Neural cell (in vitro differentiated cells): ENCODE results near the gene IP6K1. TPM values are rescaled to one million over a fixed set of nuclear protein-coding genes. Genes with fewer than 3 reads are reported as not detected.
"Not testable (repeated sequence)": the region's sequence is repeated elsewhere in the genome, so short reads cannot be mapped to it uniquely, and the experiment has no call there.

Experiments
- H2AFZ ChIP-seq: fragments of 200-600, 300-800 bp; sonication (generic), shearing (Covaris generic); 2 replicates; pipeline ENCODE4 v1.6.0; 2014; ENCODE audit warnings: low read depth, mild to moderate bottlenecking, antibody characterized with exemption, low read length, moderate library complexity
- H3F3A ChIP-seq: fragments of 200-600 bp; shearing (Covaris generic); 2 replicates; pipeline ENCODE4 v1.6.1; 2016; ENCODE audit warnings: mild to moderate bottlenecking, moderate library complexity, mixed read lengths, antibody characterized with exemption, low read length; ENCODE audit not compliant: insufficient read depth, poor library complexity, severe bottlenecking
- H3K27ac ChIP-seq: fragments of 200-600, 300-800 bp; sonication (generic), shearing (Covaris generic); 2 replicates; pipeline ENCODE4 v1.5.1; 2014; ENCODE audit warnings: mild to moderate bottlenecking, low read length, moderate library complexity
- H3K27me3 ChIP-seq: fragments of 300-800, 200-600 bp; sonication (generic), shearing (Covaris generic); 2 replicates; pipeline ENCODE4 v1.6.0; 2014; ENCODE audit warnings: mild to moderate bottlenecking, low read depth, low read length, moderate library complexity; ENCODE audit not compliant: insufficient read depth
- H3K36me3 ChIP-seq: fragments of 300-800, 200-600 bp; sonication (generic), shearing (Covaris generic); 2 replicates; pipeline ENCODE4 v1.5.1; 2014; ENCODE audit warnings: mild to moderate bottlenecking, antibody characterized with exemption, low read length, moderate library complexity; ENCODE audit not compliant: insufficient read depth
- H3K4me2 ChIP-seq: fragments of 300-800, 200-600 bp; sonication (generic), shearing (Covaris generic); 2 replicates; pipeline ENCODE4 v1.6.0; 2014; ENCODE audit warnings: mild to moderate bottlenecking, low read length
- H3K4me3 ChIP-seq: fragments of 300-800, 200-600 bp; sonication (generic), shearing (Covaris generic); 2 replicates; pipeline ENCODE4 v1.5.1; 2014; ENCODE audit warnings: mild to moderate bottlenecking, low read length, moderate library complexity
- H3K79me2 ChIP-seq: fragments of 200-600 bp; shearing (Covaris generic); replicated peaks from 2 replicates; pipeline ENCODE4 v1.6.0; 2014; ENCODE audit warnings: mild to moderate bottlenecking, low read length, moderate library complexity; ENCODE audit not compliant: insufficient read depth
- H3K9ac ChIP-seq: fragments of 300-800, 200-600 bp; sonication (generic), shearing (Covaris generic); 2 replicates; pipeline ENCODE4 v1.6.1; 2016; ENCODE audit warnings: mild to moderate bottlenecking, low read length, mixed read lengths
- H3K9me2 ChIP-seq: fragments of 200-600 bp; shearing (Covaris generic); 2 replicates; pipeline ENCODE4 v1.6.1; 2016; ENCODE audit warnings: mild to moderate bottlenecking, low read length, mixed read lengths; ENCODE audit not compliant: insufficient read depth
- H3K9me3 ChIP-seq: fragments of 200-600, 300-800 bp; sonication (generic), shearing (Covaris generic); 2 replicates; pipeline ENCODE4 v1.6.1; 2016; ENCODE audit warnings: mild to moderate bottlenecking, mixed run types, low read length, moderate library complexity, mixed read lengths
- H4K20me1 ChIP-seq: fragments of 200-600 bp; shearing (Covaris generic); 2 replicates; pipeline ENCODE4 v1.6.1; 2016; ENCODE audit warnings: mild to moderate bottlenecking, mixed run types; ENCODE audit not compliant: insufficient read depth
- EP300 ChIP-seq: fragments of 450-650 bp; conservative IDR thresholded peaks from 2 replicates; pipeline ENCODE4 v1.6.1; 2014; ENCODE audit warnings: antibody characterized with exemption, mild to moderate bottlenecking, moderate library complexity; ENCODE audit not compliant: poor library complexity, severe bottlenecking
- EZH2 ChIP-seq: fragments of 200-600, 300-800 bp; shearing (Covaris generic), sonication (generic); IDR thresholded peaks from 2 replicates; pipeline ENCODE4 v1.6.1; 2014; ENCODE audit warnings: antibody characterized with exemption, low read length, borderline replicate concordance, mild to moderate bottlenecking; ENCODE audit not compliant: insufficient read depth, poor library complexity, severe bottlenecking
- MXI1 ChIP-seq: fragments of 450-650 bp; conservative IDR thresholded peaks from 2 replicates; pipeline ENCODE4 v1.6.1; 2014; ENCODE audit warnings: antibody characterized with exemption, mild to moderate bottlenecking; ENCODE audit not compliant: poor library complexity, severe bottlenecking
- POLR2AphosphoS5 ChIP-seq: IDR thresholded peaks from 2 replicates; pipeline ENCODE4 v1.6.1; 2012
- RAD21 ChIP-seq: fragments of 450-650 bp; conservative IDR thresholded peaks from 2 replicates; pipeline ENCODE4 v1.6.1; 2014; ENCODE audit warnings: antibody characterized with exemption, mild to moderate bottlenecking, moderate library complexity
- SMC3 ChIP-seq: fragments of 450-650 bp; conservative IDR thresholded peaks from 2 replicates; pipeline ENCODE4 v1.6.1; 2014; ENCODE audit warnings: antibody characterized with exemption, mild to moderate bottlenecking, moderate library complexity; ENCODE audit not compliant: poor library complexity
- TAF1 ChIP-seq: IDR thresholded peaks from 2 replicates; pipeline ENCODE4 v1.6.1; 2012; ENCODE audit warnings: low read depth
- polyA plus RNA-seq: library from polyadenylated mRNA; depleted of rRNA; stranded (reverse); fragments of >200 nt; gene quantifications from 2 replicates; pipeline ENCODE4 v1.2.3, GENCODE V29; 2014
- TF ChIP-seq, protein P1 (sequence below): fragments of 450-650 bp; IDR thresholded peaks from 2 replicates; pipeline ENCODE4 v1.5.1; 2014; ENCODE audit warnings: antibody characterized with exemption, mild to moderate bottlenecking, moderate library complexity; ENCODE audit not compliant: poor library complexity, severe bottlenecking
- TF ChIP-seq, protein P2 (sequence below): IDR thresholded peaks from 2 replicates; pipeline ENCODE4 v1.6.1; 2012; ENCODE audit warnings: borderline replicate concordance

IP6K1 gene
- polyA plus RNA-seq, 1 donor from 2014 or later = 52.7 TPM

DNA sequence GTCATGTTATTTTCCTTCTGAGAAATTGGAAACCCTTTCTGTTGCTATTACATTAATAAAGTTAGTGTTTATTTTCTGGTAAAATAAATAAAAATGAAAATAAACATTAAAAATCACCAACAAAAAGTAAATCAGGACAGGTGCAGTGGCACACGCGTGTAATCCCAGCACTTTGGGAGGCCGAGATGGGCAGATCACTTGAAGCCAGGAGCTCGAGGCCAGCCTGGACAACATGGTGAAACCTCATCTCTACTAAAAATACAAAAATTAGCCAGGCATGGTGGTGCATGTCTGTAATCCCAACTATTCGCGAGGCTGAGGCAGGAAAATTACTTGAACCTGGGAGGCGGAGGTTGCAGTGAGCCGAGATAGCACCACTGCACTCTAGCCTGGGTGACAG, 10.2 kb downstream of the IP6K1 start:
- not testable (repeated sequence) for H3K27me3 ChIP-seq, H3K4me2 ChIP-seq, H3K9me3 ChIP-seq, H3K27ac ChIP-seq, H2AFZ ChIP-seq, H3K9me2 ChIP-seq, H3K36me3 ChIP-seq, H4K20me1 ChIP-seq, H3K9ac ChIP-seq, H3K4me3 ChIP-seq, H3F3A ChIP-seq
- peaks cover 84% of the 10 kb centered on the region for H3K79me2 ChIP-seq

DNA sequence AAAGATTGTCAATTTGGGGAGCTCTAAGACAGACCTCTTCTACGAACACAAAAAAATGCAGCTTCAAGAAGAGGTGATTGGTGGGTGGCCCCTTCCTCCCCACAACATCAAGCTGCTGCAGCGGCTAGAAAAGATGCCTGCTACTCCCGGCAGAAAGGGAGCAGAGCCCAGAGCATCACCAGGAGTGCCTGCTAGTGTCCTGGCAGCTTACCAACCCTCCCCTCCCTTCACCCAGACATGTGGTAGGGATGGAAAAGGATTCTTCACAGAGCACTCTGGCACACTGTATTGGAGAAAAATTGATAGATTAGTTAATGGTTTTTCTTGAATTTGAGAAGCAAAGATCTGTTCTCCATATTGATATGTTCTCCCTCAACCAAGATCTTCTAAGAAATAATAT, 10.8 kb downstream of the IP6K1 start:
- Histone ChIP-seq H3K4me3 (no peak overlapping the region), H3K27me3 (no peaks in the 10 kb centered on the region), H3K27ac (no peak overlapping the region), H2AFZ (no peak overlapping the region), H3K9ac (no peak overlapping the region), H3K79me2 (peaks cover 85% of the 10 kb centered on the region), H3K4me2 (no peak overlapping the region), H4K20me1 (peaks cover 8% of the 10 kb centered on the region), H3K36me3 (no peaks in the 10 kb centered on the region), H3F3A (no peaks in the 10 kb centered on the region), H3K9me2 (no peaks in the 10 kb centered on the region), H3K9me3 (no peaks in the 10 kb centered on the region)
- no peak for TF ChIP-seq EP300
- no peak for TF ChIP-seq EZH2
- no peak for TF ChIP-seq TAF1
- no peak for TF ChIP-seq RAD21
- TF ChIP-seq, protein P1, sequence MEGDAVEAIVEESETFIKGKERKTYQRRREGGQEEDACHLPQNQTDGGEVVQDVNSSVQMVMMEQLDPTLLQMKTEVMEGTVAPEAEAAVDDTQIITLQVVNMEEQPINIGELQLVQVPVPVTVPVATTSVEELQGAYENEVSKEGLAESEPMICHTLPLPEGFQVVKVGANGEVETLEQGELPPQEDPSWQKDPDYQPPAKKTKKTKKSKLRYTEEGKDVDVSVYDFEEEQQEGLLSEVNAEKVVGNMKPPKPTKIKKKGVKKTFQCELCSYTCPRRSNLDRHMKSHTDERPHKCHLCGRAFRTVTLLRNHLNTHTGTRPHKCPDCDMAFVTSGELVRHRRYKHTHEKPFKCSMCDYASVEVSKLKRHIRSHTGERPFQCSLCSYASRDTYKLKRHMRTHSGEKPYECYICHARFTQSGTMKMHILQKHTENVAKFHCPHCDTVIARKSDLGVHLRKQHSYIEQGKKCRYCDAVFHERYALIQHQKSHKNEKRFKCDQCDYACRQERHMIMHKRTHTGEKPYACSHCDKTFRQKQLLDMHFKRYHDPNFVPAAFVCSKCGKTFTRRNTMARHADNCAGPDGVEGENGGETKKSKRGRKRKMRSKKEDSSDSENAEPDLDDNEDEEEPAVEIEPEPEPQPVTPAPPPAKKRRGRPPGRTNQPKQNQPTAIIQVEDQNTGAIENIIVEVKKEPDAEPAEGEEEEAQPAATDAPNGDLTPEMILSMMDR = no peak
- TF ChIP-seq POLR2AphosphoS5 = no peak
- TF ChIP-seq MXI1 = no peak
- no peak for TF ChIP-seq SMC3
- TF ChIP-seq, protein P2, sequence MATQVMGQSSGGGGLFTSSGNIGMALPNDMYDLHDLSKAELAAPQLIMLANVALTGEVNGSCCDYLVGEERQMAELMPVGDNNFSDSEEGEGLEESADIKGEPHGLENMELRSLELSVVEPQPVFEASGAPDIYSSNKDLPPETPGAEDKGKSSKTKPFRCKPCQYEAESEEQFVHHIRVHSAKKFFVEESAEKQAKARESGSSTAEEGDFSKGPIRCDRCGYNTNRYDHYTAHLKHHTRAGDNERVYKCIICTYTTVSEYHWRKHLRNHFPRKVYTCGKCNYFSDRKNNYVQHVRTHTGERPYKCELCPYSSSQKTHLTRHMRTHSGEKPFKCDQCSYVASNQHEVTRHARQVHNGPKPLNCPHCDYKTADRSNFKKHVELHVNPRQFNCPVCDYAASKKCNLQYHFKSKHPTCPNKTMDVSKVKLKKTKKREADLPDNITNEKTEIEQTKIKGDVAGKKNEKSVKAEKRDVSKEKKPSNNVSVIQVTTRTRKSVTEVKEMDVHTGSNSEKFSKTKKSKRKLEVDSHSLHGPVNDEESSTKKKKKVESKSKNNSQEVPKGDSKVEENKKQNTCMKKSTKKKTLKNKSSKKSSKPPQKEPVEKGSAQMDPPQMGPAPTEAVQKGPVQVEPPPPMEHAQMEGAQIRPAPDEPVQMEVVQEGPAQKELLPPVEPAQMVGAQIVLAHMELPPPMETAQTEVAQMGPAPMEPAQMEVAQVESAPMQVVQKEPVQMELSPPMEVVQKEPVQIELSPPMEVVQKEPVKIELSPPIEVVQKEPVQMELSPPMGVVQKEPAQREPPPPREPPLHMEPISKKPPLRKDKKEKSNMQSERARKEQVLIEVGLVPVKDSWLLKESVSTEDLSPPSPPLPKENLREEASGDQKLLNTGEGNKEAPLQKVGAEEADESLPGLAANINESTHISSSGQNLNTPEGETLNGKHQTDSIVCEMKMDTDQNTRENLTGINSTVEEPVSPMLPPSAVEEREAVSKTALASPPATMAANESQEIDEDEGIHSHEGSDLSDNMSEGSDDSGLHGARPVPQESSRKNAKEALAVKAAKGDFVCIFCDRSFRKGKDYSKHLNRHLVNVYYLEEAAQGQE = no peak

DNA sequence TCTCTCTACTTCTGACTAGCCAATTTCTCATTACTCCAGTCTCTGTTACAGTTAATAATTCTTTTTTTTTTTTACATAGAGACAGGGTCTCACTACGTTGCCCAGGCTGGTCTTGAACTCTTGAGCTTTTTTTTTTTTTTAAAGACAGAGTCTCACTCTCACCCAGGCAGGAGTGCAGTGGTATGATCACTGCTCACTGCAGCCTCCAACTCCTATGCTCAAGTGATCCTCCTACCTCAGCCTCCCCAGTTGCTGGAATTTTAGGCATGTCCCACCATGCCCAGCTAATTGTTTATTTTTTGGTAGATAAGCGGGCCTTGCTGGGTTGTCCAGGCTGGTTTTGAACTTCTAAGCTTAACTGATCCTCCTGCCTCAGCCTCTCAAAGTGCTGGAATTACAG, 13.6 kb downstream of the IP6K1 start:
- H3K9me2 ChIP-seq = no peaks in the 10 kb centered on the region
- peaks cover 74% of the 10 kb centered on the region for H3K79me2 ChIP-seq
- H3K9me3 ChIP-seq = no peaks in the 10 kb centered on the region
- no peak overlapping the region for H3K4me3 ChIP-seq
- H3K27me3 ChIP-seq = no peaks in the 10 kb centered on the region
- H2AFZ ChIP-seq = no peak overlapping the region
- H3K36me3 ChIP-seq = no peaks in the 10 kb centered on the region
- H4K20me1 ChIP-seq = peaks cover 8% of the 10 kb centered on the region
- TF ChIP-seq, protein P1 = no peak
- TF ChIP-seq RAD21 = no peak
- TF ChIP-seq, protein P2 = no peak
- no peak for TF ChIP-seq TAF1
- TF ChIP-seq POLR2AphosphoS5 = no peak
- TF ChIP-seq EZH2 = no peak
- no peak for TF ChIP-seq SMC3
- no peak for TF ChIP-seq MXI1
- no peak for TF ChIP-seq EP300
- H3K27ac ChIP-seq = no peak overlapping the region
- no peak overlapping the region for H3K9ac ChIP-seq
- H3K4me2 ChIP-seq = no peak overlapping the region
- no peaks in the 10 kb centered on the region for H3F3A ChIP-seq
